GM23248 (cell line): ENCODE measurements around the gene UBE2R2. TPM values are rescaled to one million over a fixed set of nuclear protein-coding genes. Genes with fewer than 3 reads are reported as not detected.
"Not testable (repeated sequence)": the region's sequence is repeated elsewhere in the genome, so short reads cannot be mapped to it uniquely, and the experiment has no call there.

ENCODE experiments used
- DNase-seq: peaks from one replicate; pipeline ENCODE4 v3.0.0-alpha.2; 2015
- H2AFZ ChIP-seq: fragments of 200-600 bp; sonication (generic); 2 replicates; pipeline ENCODE4 v1.6.1; 2016; ENCODE audit warnings: antibody characterized with exemption
- H3F3A ChIP-seq: fragments of 200-600 bp; sonication (generic); 2 replicates; pipeline ENCODE4 v1.6.1; 2016; ENCODE audit warnings: mild to moderate bottlenecking, antibody characterized with exemption, mixed run types; ENCODE audit not compliant: insufficient read depth
- H3K27ac ChIP-seq: fragments of 200-600 bp; sonication (generic); 2 replicates; pipeline ENCODE4 v1.5.1; 2016; ENCODE audit warnings: mild to moderate bottlenecking
- H3K27me3 ChIP-seq: fragments of 200-600 bp; sonication (generic); replicated peaks from 2 replicates; pipeline ENCODE4 v1.6.1; 2016; ENCODE audit warnings: mild to moderate bottlenecking; ENCODE audit not compliant: insufficient read depth
- H3K36me3 ChIP-seq: fragments of 200-600 bp; sonication (generic); 2 replicates; pipeline ENCODE4 v1.6.1; 2016; ENCODE audit warnings: low read depth, mild to moderate bottlenecking
- H3K4me1 ChIP-seq: fragments of 200-600 bp; sonication (generic); 2 replicates; pipeline ENCODE4 v1.6.1; 2016; ENCODE audit warnings: mild to moderate bottlenecking; ENCODE audit not compliant: insufficient read depth
- H3K4me2 ChIP-seq: fragments of 200-600 bp; sonication (generic); one replicate; pipeline ENCODE4 v1.6.1; 2016; ENCODE audit warnings: mild to moderate bottlenecking; ENCODE audit not compliant: unreplicated experiment
- H3K4me3 ChIP-seq: fragments of 200-600 bp; sonication (generic); 2 replicates; pipeline ENCODE4 v1.5.1; 2016; ENCODE audit warnings: mild to moderate bottlenecking
- H3K79me2 ChIP-seq: fragments of 200-600 bp; sonication (generic); 2 replicates; pipeline ENCODE4 v1.6.1; 2016; ENCODE audit warnings: mild to moderate bottlenecking; ENCODE audit not compliant: insufficient read depth
- H3K9ac ChIP-seq: fragments of 200-600 bp; sonication (generic); 2 replicates; pipeline ENCODE4 v1.6.1; 2016; ENCODE audit warnings: mild to moderate bottlenecking
- H3K9me2 ChIP-seq: fragments of 200-600 bp; sonication (generic); 2 replicates; pipeline ENCODE4 v1.6.1; 2016; ENCODE audit warnings: mixed run types, mild to moderate bottlenecking, moderate library complexity; ENCODE audit not compliant: insufficient read depth
- H3K9me3 ChIP-seq: fragments of 200-600 bp; sonication (generic); one replicate; pipeline ENCODE4 v1.6.1; 2017; ENCODE audit warnings: low read depth
- H4K20me1 ChIP-seq: fragments of 200-600 bp; sonication (generic); 2 replicates; pipeline ENCODE4 v1.6.0; 2016; ENCODE audit not compliant: insufficient read depth
- EZH2 ChIP-seq: fragments of 200-600 bp; sonication (generic); IDR thresholded peaks from 2 replicates; pipeline ENCODE4 v1.6.1; 2018; ENCODE audit warnings: antibody characterized with exemption, mild to moderate bottlenecking; ENCODE audit not compliant: insufficient read depth, poor library complexity, severe bottlenecking
- EZH2phosphoT487 ChIP-seq: fragments of 200-600 bp; sonication (generic); IDR thresholded peaks from 2 replicates; pipeline ENCODE4 v1.6.1; 2018; ENCODE audit warnings: antibody characterized with exemption, moderate library complexity, mild to moderate bottlenecking, low read depth; ENCODE audit not compliant: insufficient read depth
- WGBS, 2 experiments: methylation state at CpG; one replicate each; pipeline ENCODE4 v1.1.6; 2015 to 2017; ENCODE audit warnings: low lambda C conversion rate in 2 of 2, low coverage in 1 of 2; ENCODE audit errors: missing lambda C conversion rate in 2 of 2; 5-methylcytosine and 5-hydroxymethylcytosine counted together
- in situ Hi-C: fragments of 300-500 bp; cut with MboI; formaldehyde crosslinking; loops from 2 replicates; pipeline ENCODE4 v1.15.0; 2020
- polyA plus RNA-seq: library from polyadenylated mRNA; unstranded; fragments of >200 nt; fragmentation: Nextera tagmentation; extraction: Ambion mirVana; gene quantifications from 2 replicates; pipeline ENCODE4 v1.2.1, GENCODE V29; 2016
- total RNA-seq: library from RNA; depleted of rRNA; stranded (reverse); fragments of >200 nt; shearing (Covaris generic); gene quantifications from 2 replicates; pipeline ENCODE4 v1.2.3, GENCODE V29; 2014

UBE2R2 gene
- total and polyA plus RNA-seq, 2 experiments from 2014 or later = 16.0 to 18.9 TPM

DNA sequence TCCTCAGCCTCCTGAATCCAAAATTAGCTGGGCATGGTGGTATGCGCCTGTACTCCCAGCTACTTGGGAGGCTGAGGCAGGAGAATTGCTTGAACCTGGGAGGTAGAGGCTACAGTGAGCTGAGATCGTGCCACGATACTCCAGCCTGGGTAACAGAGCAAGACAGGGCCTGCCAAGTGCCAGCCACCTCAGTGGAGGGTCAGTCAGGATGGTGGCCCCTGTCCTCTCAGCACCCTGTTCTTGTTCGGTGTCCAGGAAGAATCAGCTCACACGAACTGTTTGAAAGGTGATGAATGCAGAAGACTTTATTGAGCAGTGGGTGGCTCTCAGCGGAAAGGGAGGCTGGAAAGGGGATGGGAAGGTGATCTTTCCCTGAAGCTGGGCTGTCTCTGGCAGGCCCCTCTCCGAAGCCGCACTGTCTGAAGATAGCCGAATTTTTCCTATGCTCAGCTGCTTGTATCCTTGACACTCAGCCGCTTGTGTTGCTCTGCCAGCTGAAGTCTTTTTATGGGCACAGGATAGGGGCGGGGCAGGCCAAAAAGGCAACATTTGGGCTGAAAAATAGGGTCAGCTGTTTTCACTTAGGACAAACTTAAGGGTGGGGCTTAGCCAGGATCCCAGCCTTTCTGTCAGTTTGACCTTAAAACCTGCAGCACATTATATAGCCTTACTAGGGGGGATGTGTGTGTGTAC lies 50.9 kb downstream of the UBE2R2 start:
- Histone ChIP-seq H3F3A (peaks cover 38% of the 10 kb centered on the region; the same call in 1 of the 2 replicates), H3K27me3 (no peaks in the 10 kb centered on the region), H2AFZ (no peak overlapping the region), H3K4me3 (peak overlapping the region; percentile 4; the same call in 1 of the 2 replicates), H3K9me3 (no peaks in the 10 kb centered on the region), H3K9ac (peak overlapping the region; percentile 26), H3K79me2 (peaks cover 100% of the 10 kb centered on the region), H3K9me2 (no peaks in the 10 kb centered on the region), H3K36me3 (no peaks in the 10 kb centered on the region; the same call in 1 of the 2 replicates), H4K20me1 (peaks cover 34% of the 10 kb centered on the region), H3K4me1 (peaks cover 28% of the 10 kb centered on the region), H3K27ac (peak overlapping the region; percentile 60), H3K4me2 (peak overlapping the region; percentile 36)
- DNase-seq = peak; percentile 71
- TF ChIP-seq EZH2 = no peak
- no peak for TF ChIP-seq EZH2phosphoT487
- in situ Hi-C loops = no loop called here
- WGBS, 2 experiments = 25% methylated on average over 11 of the region's 11 CpGs

DNA sequence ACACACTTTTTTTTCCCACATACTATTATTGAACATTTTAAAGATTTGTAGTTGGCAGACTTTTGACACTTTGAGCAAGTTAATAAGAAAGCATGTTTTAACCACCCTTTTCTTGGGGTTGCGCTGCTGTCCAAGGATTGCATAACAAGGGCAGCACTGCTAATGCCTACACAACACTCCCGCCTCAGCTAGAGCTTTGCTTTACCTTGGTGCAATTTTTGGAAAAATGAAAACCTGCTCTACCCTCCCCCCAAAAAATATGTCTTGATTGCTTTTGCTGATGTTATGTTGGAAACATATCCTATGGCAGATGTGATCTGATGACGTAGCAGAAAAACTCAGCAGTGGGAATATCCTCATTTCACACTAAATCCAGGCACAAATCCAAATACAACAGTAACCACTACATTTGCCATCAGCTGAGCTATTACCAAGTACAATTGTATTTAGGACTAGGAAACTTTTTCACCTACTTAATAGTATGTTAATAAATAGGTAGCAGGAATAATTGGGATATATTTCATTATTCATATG lies 51.5 kb downstream of the UBE2R2 start:
- peaks cover 34% of the 10 kb centered on the region for H4K20me1 ChIP-seq
- H3K9me2 ChIP-seq = no peaks in the 10 kb centered on the region
- H3K79me2 ChIP-seq = peaks cover 100% of the 10 kb centered on the region
- H3K9ac ChIP-seq = peak overlapping the region; percentile 26
- H2AFZ ChIP-seq = no peak overlapping the region
- peak overlapping the region; percentile 36 for H3K4me2 ChIP-seq
- H3K9me3 ChIP-seq = no peaks in the 10 kb centered on the region
- peak; percentile 79 for DNase-seq
- TF ChIP-seq EZH2 (no peak), EZH2phosphoT487 (no peak)
- peak overlapping the region; percentile 4; the same call in 1 of the 2 replicates for H3K4me3 ChIP-seq
- H3K36me3 ChIP-seq = no peaks in the 10 kb centered on the region; the same call in 1 of the 2 replicates
- 10 to 21% methylated on average over 3 of the region's 3 CpGs for WGBS, 2 experiments
- peaks cover 28% of the 10 kb centered on the region for H3K4me1 ChIP-seq
- no peaks in the 10 kb centered on the region for H3K27me3 ChIP-seq
- in situ Hi-C loops = no loop called here
- peak overlapping the region; percentile 60 for H3K27ac ChIP-seq
- H3F3A ChIP-seq = peaks cover 38% of the 10 kb centered on the region; the same call in 1 of the 2 replicates

GRCh38 chr9:33869243-33869642 lies 52.3 kb downstream of the UBE2R2 start:
- in situ Hi-C loops, DNase-seq, H3K4me3 ChIP-seq, H3K9me2 ChIP-seq, H3K9me3 ChIP-seq, H3K36me3 ChIP-seq, H3K27me3 ChIP-seq, H3K9ac ChIP-seq, H2AFZ ChIP-seq: not testable (repeated sequence)
- Histone ChIP-seq H4K20me1 (peaks cover 34% of the 10 kb centered on the region), H3K4me2 (peak overlapping the region; percentile 36), H3K79me2 (peaks cover 100% of the 10 kb centered on the region), H3K27ac (peak overlapping the region; percentile 60; the same call in 1 of the 2 replicates), H3F3A (peaks cover 38% of the 10 kb centered on the region; the same call in 1 of the 2 replicates), H3K4me1 (peaks cover 28% of the 10 kb centered on the region)
- 98 to 100% methylated on average over 4 of the region's 4 CpGs for WGBS, 2 experiments

- WGBS, 2 experiments = 86 to 93% methylated on average over 10 of the region's 10 CpGs
- Histone ChIP-seq H3K27ac (no peak overlapping the region), H3K4me1 (peaks cover 16% of the 10 kb centered on the region), H3K4me3 (no peak overlapping the region), H3K9me2 (no peaks in the 10 kb centered on the region), H3K4me2 (no peak overlapping the region), H2AFZ (no peak overlapping the region), H4K20me1 (peaks cover 29% of the 10 kb centered on the region), H3K9ac (no peak overlapping the region), H3F3A (peaks cover 14% of the 10 kb centered on the region; the same call in 1 of the 2 replicates), H3K9me3 (no peaks in the 10 kb centered on the region), H3K36me3 (no peaks in the 10 kb centered on the region), H3K79me2 (peaks cover 100% of the 10 kb centered on the region), H3K27me3 (no peaks in the 10 kb centered on the region)
- TF ChIP-seq EZH2 (no peak), EZH2phosphoT487 (no peak)
- no peak for DNase-seq
- in situ Hi-C loops = no loop called here
Observed at GRCh38 chr9:33877727-33878489, 60.9 kb downstream of the UBE2R2 start.
